GM12878 (cell line): ENCODE measurements around the gene CD52. TPM values are rescaled to one million over a fixed set of nuclear protein-coding genes. Genes with fewer than 3 reads are reported as not detected.

Source experiments
- ATAC-seq: fragments of 200-7000 bp; cut with Tn5 transposase; 3 replicates; pipeline ENCODE4 v1.9.1; 2020; ENCODE audit warnings: mild to moderate bottlenecking, moderate library complexity
- BruUV-seq: library from RNA; stranded (reverse); fragments of 400-500 nt; replicated peaks from 2 replicates; lab custom pipeline; 2021; lab: Mats Ljungman, UMichigan
- CTCF ChIA-PET: fragments of 300-600 bp; sonication (Branson Sonifier 250); formaldehyde crosslinking; extraction: SDS; loops from one replicate; lab custom pipeline; 2021; ENCODE audit warnings: inconsistent platforms; lab: Yijun Ruan, JAX
- POLR2A ChIA-PET: fragments of 350-600 bp; formaldehyde crosslinking; extraction: SDS; loops from one replicate; lab custom pipeline; 2021; ENCODE audit warnings: inconsistent platforms; lab: Charles Lee
- RAD21 ChIA-PET: fragments of 300-600 bp; sonication (Branson Sonifier 250); formaldehyde crosslinking; loops from one replicate; lab custom pipeline; 2023; ENCODE audit warnings: antibody characterized with exemption; ENCODE audit not compliant: unreplicated experiment; lab: Charles Lee
- SMC1A ChIA-PET: fragments of 300-600 bp; sonication (Branson Sonifier 250); formaldehyde crosslinking; loops from one replicate; lab custom pipeline; 2023; ENCODE audit not compliant: unreplicated experiment, uncharacterized antibody; lab: Charles Lee
- DNase-seq: peaks from one replicate; pipeline ENCODE4 v3.0.0-alpha.2; 2011; ENCODE audit warnings: low read depth, low spot score
- FAIRE-seq: peaks from 3 replicates; lab custom pipeline; 2011; peaks lifted over from hg19 to GRCh38; lab: Jason Lieb, UNC
- H2AFZ ChIP-seq: 2 replicates; pipeline ENCODE4 v1.6.0; 2011; ENCODE audit warnings: low read depth, low read length, control low read depth; ENCODE audit not compliant: control insufficient read depth
- H3K27ac ChIP-seq: 2 replicates; pipeline ENCODE4 v1.5.1; 2011; ENCODE audit warnings: control low read depth; ENCODE audit not compliant: control insufficient read depth, insufficient read depth
- H3K27me3 ChIP-seq, 2 experiments: replicated peaks in 1 of 2; 2 replicates each; pipeline versions ENCODE4 v1.6.0 to v1.6.1; 2011; ENCODE audit warnings: low read length in 1 of 2; ENCODE audit not compliant: control insufficient read depth in 2 of 2, insufficient read depth in 2 of 2
- H3K36me3 ChIP-seq, 2 experiments: 2 replicates each; pipeline ENCODE4 v1.5.1; 2011; ENCODE audit warnings: low read length in 1 of 2; ENCODE audit not compliant: control insufficient read depth in 2 of 2, insufficient read depth in 2 of 2
- H3K4me1 ChIP-seq: 2 replicates; pipeline ENCODE4 v1.6.1; 2011; ENCODE audit warnings: mild to moderate bottlenecking, low read length, moderate library complexity, mixed read lengths; ENCODE audit not compliant: control insufficient read depth, insufficient read depth
- H3K4me2 ChIP-seq: 2 replicates; pipeline ENCODE4 v1.6.0; 2011; ENCODE audit warnings: control low read depth; ENCODE audit not compliant: control insufficient read depth, insufficient read depth
- H3K4me3 ChIP-seq: fragments of 200-600 bp; sonication (generic); 2 replicates; pipeline ENCODE4 v1.5.1; 2016
- H3K79me2 ChIP-seq: 2 replicates; pipeline ENCODE4 v1.6.0; 2011; ENCODE audit warnings: low read length; ENCODE audit not compliant: control insufficient read depth, insufficient read depth
- H3K9ac ChIP-seq: 2 replicates; pipeline ENCODE4 v1.8.0; 2011; ENCODE audit warnings: low read length, control low read depth, mixed read lengths; ENCODE audit not compliant: control insufficient read depth, insufficient read depth
- H3K9me3 ChIP-seq: replicated peaks from 3 replicates; pipeline ENCODE4 v1.5.1; 2011; ENCODE audit warnings: mild to moderate bottlenecking, low read length; ENCODE audit not compliant: control insufficient read depth, insufficient read depth
- H4K20me1 ChIP-seq: 2 replicates; pipeline ENCODE4 v1.6.0; 2011; ENCODE audit not compliant: control insufficient read depth, insufficient read depth
- CTCF ChIP-seq, 3 experiments: IDR thresholded peaks in 2 of 3; conservative IDR thresholded peaks in 1 of 3; 2 replicates each; pipeline ENCODE4 v1.5.1; 2011; ENCODE audit warnings: low read depth in 3 of 3, low read length in 3 of 3, mild to moderate bottlenecking in 3 of 3, control low read depth in 2 of 3, moderate library complexity in 2 of 3, inconsistent platforms in 1 of 3, mixed read lengths in 1 of 3; ENCODE audit not compliant: control insufficient read depth in 2 of 3, insufficient read depth in 1 of 3; ENCODE audit errors: extremely low read depth in 1 of 3
- IRF3 ChIP-seq: fragments of 450-650 bp; IDR thresholded peaks from 2 replicates; pipeline ENCODE4 v1.6.1; 2014; ENCODE audit warnings: mild to moderate bottlenecking
- SMARCA5 ChIP-seq: fragments of 450-650 bp; IDR thresholded peaks from 2 replicates; pipeline ENCODE4 v1.6.1; 2017; ENCODE audit warnings: mild to moderate bottlenecking
- TCF12 ChIP-seq: IDR thresholded peaks from 2 replicates; pipeline ENCODE4 v1.6.1; 2011; ENCODE audit warnings: low read depth, mild to moderate bottlenecking, low read length
- ZNF274 ChIP-seq: IDR thresholded peaks from one replicate; pipeline ENCODE4 v1.8.0; 2011; ENCODE audit not compliant: insufficient read length, insufficient read depth
- ZNF592 ChIP-seq: fragments of 450-650 bp; IDR thresholded peaks from 2 replicates; pipeline ENCODE4 v1.6.1; 2017; ENCODE audit warnings: mild to moderate bottlenecking, moderate library complexity
- WGBS: methylation state at CpG from one replicate; pipeline ENCODE4 v1.1.6; 2016; ENCODE audit warnings: low lambda C conversion rate; ENCODE audit not compliant: insufficient replicate concordance, insufficient coverage; ENCODE audit errors: missing lambda C conversion rate; 5-methylcytosine and 5-hydroxymethylcytosine counted together
- in situ Hi-C: fragments of 300-500 bp; cut with MboI; formaldehyde crosslinking; loops from 9 replicates; pipeline ENCODE4 v1.14.3; 2018; ENCODE audit warnings: mixed read lengths
- intact Hi-C: fragments of 100-400 bp; cut with micrococcal nuclease; formaldehyde crosslinking; loops from one replicate; pipeline ENCODE4 v1.14.2; 2022; ENCODE audit not compliant: unreplicated experiment
- polyA plus RNA-seq, 11 experiments: library from polyadenylated mRNA; depleted of rRNA in 4 of 11; unstranded in 6 of 11; stranded (reverse) in 5 of 11; fragments of >200 nt; fragmentation: Nextera tagmentation in 4 of 11; fragmentation: Illumina TruSeq in 1 of 11; extraction: Ambion mirVana in 4 of 11; extraction: Trizol in 1 of 11; gene quantifications; 1 replicate in 1 of 11; 2 replicates in 10 of 11; pipeline versions ENCODE4 v1.2.1 to v1.2.3, GENCODE V29; 2011 to 2016; ENCODE audit warnings: inconsistent platforms in 2 of 11, missing spikeins in 2 of 11, low read depth in 1 of 11
- total RNA-seq, 4 experiments: library from RNA; depleted of rRNA in 3 of 4; stranded (reverse); fragments of >200 nt in 3 of 4; fragmentation: Illumina TruSeq in 1 of 4; extraction: Trizol in 1 of 4; gene quantifications; 2 replicates each; pipeline versions ENCODE4 v1.2.1 to v1.2.3, GENCODE V29; 2013 to 2021

CD52 gene
- total and polyA plus RNA-seq, 10 of the 15 experiments (the other 5 are each of a cell fraction or from before 2014, with no cell fraction given) = 237 to 2,736 (median 532) TPM

DNA sequence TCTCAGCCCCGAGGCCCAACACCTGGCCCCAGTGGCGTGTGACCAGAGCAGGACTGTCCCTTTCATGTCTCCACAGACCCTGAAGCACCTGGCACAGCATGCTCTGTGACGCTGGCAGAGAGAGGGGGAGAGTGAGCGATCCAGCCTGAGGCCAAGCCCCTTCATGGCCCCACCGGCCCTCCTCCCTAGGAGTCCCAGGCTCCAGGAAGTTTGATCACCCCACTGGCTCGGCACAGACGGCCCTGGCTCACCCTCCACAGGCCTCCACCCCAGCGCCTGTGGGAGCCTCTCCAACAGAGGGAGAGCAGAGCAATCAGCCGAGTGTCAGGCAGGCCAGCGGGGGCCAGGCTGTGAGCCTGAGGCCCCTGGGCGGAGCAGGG is 26.9 kb upstream of the CD52 start:
- no peaks in the 10 kb centered on the region for H3K36me3 ChIP-seq
- BruUV-seq = no TSS peak
- no peaks in the 10 kb centered on the region for H3K79me2 ChIP-seq
- TF ChIP-seq TCF12 (peak; percentile 34; the same call in 1 of the 2 replicates), IRF3 (no peak)
- H4K20me1 ChIP-seq = no peaks in the 10 kb centered on the region
- H3K27me3 ChIP-seq = no peaks in the 10 kb centered on the region
- SMC1A ChIA-PET = interaction anchor here (11.1 kb wide), 1 partner anchor 30 kb away, joined by 474 read pairs; the partner anchor contains the start of gene CD52
- H2AFZ ChIP-seq = peak overlapping the region; percentile 70
- peak overlapping the region; percentile 42 for H3K9ac ChIP-seq
- WGBS = 58% methylated on average over 11 of the region's 11 CpGs
- ATAC-seq = no peak
- H3K4me2 ChIP-seq = peak overlapping the region; percentile 66; the same call in 1 of the 2 replicates
- POLR2A ChIA-PET = interaction anchor here (0.5 to 9.2 kb wide), 3 partner anchors 16 to 576 kb away, joined by 3 to 253 read pairs (median 30); partner anchors contain the start of genes CD52 and UBXN11
- H3K27ac ChIP-seq = peak overlapping the region; percentile 86
- no peak for DNase-seq
- no peak overlapping the region for H3K4me3 ChIP-seq
- CTCF ChIA-PET = interaction anchor here (7.8 to 18.0 kb wide), 4 partner anchors 15 to 126 kb away, joined by 89 to 879 read pairs (median 94); partner anchors contain the start of gene CD52
- RAD21 ChIA-PET = interaction anchor here (2.8 to 8.7 kb wide), 2 partner anchors 17 to 28 kb away, joined by 17 to 477 read pairs; partner anchors contain the start of genes CD52 and UBXN11
- no peaks in the 10 kb centered on the region for H3K9me3 ChIP-seq
- intact Hi-C loops (no loop called here), in situ Hi-C loops (no loop called here)
- H3K4me1 ChIP-seq = peaks cover 55% of the 10 kb centered on the region
- FAIRE-seq = no peak

DNA sequence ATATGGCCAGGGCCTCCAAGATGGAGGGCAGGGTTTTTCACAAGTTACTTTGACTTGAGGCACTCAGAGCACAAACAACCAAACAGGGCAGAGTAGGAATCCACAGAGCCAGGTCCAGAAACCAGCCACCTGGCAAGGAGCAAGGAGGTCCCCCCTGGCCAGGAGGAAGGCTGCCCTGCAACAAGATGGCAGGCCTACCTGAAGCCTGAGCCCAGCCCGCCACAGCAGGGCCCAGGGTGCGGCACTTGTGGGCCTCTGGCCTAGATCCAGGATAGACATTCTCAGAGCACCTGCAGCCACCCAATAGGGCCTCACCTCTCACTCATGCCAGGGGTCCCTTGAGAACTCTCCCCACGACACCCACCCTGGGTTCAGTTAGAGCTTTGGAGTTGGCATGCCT is 26.3 kb upstream of the CD52 start:
- SMC1A ChIA-PET = interaction anchor here (11.1 kb wide), 1 partner anchor 29 kb away, joined by 474 read pairs; the partner anchor contains the start of gene CD52
- DNase-seq = no peak
- Histone ChIP-seq H3K4me3 (no peak overlapping the region), H3K36me3 (no peaks in the 10 kb centered on the region), H3K9me3 (no peaks in the 10 kb centered on the region), H3K9ac (no peak overlapping the region), H4K20me1 (no peaks in the 10 kb centered on the region), H2AFZ (no peak overlapping the region), H3K27me3 (no peaks in the 10 kb centered on the region), H3K4me1 (peaks cover 50% of the 10 kb centered on the region), H3K4me2 (no peak overlapping the region), H3K27ac (no peak overlapping the region), H3K79me2 (no peaks in the 10 kb centered on the region)
- no TSS peak for BruUV-seq
- POLR2A ChIA-PET = interaction anchor here (9.2 kb wide), 1 partner anchor 27 kb away, joined by 253 read pairs; the partner anchor contains the start of gene CD52
- CTCF ChIA-PET = interaction anchor here (1.0 kb wide), 1 partner anchor 31 kb away, joined by 3 read pairs; no protein-coding TSS in a partner anchor
- in situ Hi-C loops = no loop called here
- intact Hi-C loops = no loop called here
- no peak for ATAC-seq
- TF ChIP-seq SMARCA5 = no peak
- no peak for TF ChIP-seq CTCF (IDR thresholded peaks at IDR 0.05 in 2 of 3, conservative IDR thresholded peaks at IDR 0.05 in 1 of 3; ENCODE audit: control insufficient read depth in 2 of 3, extremely low read depth in 1 of 3, insufficient read depth in 1 of 3, low read depth in 3 of 3, low read length in 3 of 3)
- no peak for TF ChIP-seq ZNF592
- no peak for TF ChIP-seq ZNF274
- RAD21 ChIA-PET = no interaction called here
- FAIRE-seq = no peak
- WGBS = 89% methylated on average over 3 of the region's 3 CpGs
